Measurements from ENCODE around the gene NHLH1. TPM values are rescaled to one million over a fixed set of nuclear protein-coding genes. Genes with fewer than 3 reads are reported as not detected.

NHLH1 gene
- polyA plus RNA-seq, 1 experiment = 0.20 TPM

DNA sequence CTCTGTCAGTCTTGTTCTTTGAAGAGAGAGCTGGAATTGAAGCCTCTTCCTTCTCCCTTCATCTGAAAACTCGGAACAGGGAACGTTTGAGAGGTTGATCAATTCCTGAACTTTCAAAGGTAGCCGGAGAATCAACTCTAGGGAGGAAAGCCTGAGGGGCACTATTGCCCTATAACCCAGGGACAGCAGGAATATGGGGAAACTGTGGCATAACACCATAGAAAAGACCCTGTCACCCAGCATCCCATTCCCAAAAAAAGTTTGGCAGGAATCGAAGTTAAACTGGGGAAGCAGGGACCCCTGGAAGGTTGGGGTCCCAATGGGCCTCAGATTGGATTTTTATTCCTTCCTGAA is 5.1 kb upstream of the NHLH1 start:
- CTCF ChIA-PET = interaction anchor here (0.6 to 7.7 kb wide), 2 partner anchors 15 to 253 kb away, joined by 3 to 70 read pairs; no protein-coding TSS in a partner anchor
- Histone ChIP-seq H3K36me3 (ENCODE audit: control insufficient read depth, insufficient read depth, low read length) (peaks cover 17% of the 10 kb centered on the region), H3K4me3 (ENCODE audit: low read depth, low read length) (no peak overlapping the region), H3K27me3 (ENCODE audit: control insufficient read depth, insufficient read depth, low read length) (no peaks in the 10 kb centered on the region)
- TF ChIP-seq, protein P1, sequence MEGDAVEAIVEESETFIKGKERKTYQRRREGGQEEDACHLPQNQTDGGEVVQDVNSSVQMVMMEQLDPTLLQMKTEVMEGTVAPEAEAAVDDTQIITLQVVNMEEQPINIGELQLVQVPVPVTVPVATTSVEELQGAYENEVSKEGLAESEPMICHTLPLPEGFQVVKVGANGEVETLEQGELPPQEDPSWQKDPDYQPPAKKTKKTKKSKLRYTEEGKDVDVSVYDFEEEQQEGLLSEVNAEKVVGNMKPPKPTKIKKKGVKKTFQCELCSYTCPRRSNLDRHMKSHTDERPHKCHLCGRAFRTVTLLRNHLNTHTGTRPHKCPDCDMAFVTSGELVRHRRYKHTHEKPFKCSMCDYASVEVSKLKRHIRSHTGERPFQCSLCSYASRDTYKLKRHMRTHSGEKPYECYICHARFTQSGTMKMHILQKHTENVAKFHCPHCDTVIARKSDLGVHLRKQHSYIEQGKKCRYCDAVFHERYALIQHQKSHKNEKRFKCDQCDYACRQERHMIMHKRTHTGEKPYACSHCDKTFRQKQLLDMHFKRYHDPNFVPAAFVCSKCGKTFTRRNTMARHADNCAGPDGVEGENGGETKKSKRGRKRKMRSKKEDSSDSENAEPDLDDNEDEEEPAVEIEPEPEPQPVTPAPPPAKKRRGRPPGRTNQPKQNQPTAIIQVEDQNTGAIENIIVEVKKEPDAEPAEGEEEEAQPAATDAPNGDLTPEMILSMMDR (IDR thresholded peaks at IDR 0.05; ENCODE audit: insufficient read depth, low read depth, low read length) = no peak
- DNase-seq (ENCODE audit: low read depth) = no peak
- POLR2A ChIA-PET = no interaction called here

GRCh38 chr1:160362168-160362957 is 4.5 kb upstream of the NHLH1 start:
- POLR2A ChIA-PET = no interaction called here
- Histone ChIP-seq H3K36me3 (ENCODE audit: control insufficient read depth, insufficient read depth, low read length) (peaks cover 14% of the 10 kb centered on the region), H3K4me3 (ENCODE audit: low read depth, low read length) (no peak overlapping the region), H3K27me3 (ENCODE audit: control insufficient read depth, insufficient read depth, low read length) (no peaks in the 10 kb centered on the region)
- CTCF ChIA-PET = interaction anchor here (0.6 to 7.7 kb wide), 4 partner anchors 8 to 277 kb away, joined by 3 to 70 read pairs (median 5); no protein-coding TSS in a partner anchor
- TF ChIP-seq, protein P1 (IDR thresholded peaks at IDR 0.05; ENCODE audit: insufficient read depth, low read depth, low read length) = no peak
- no peak for DNase-seq (ENCODE audit: low read depth)

GRCh38 chr1:160363010-160363409 is 3.9 kb upstream of the NHLH1 start:
- H3K36me3 ChIP-seq (ENCODE audit: control insufficient read depth, insufficient read depth, low read length) = peaks cover 12% of the 10 kb centered on the region
- TF ChIP-seq, protein P1 (IDR thresholded peaks at IDR 0.05; ENCODE audit: insufficient read depth, low read depth, low read length) = no peak
- no peak overlapping the region for H3K4me3 ChIP-seq (ENCODE audit: low read depth, low read length)
- H3K27me3 ChIP-seq (ENCODE audit: control insufficient read depth, insufficient read depth, low read length) = no peaks in the 10 kb centered on the region
- ChIA-PET POLR2A (no interaction called here), CTCF (interaction anchor here (2.1 to 7.7 kb wide), 2 partner anchors 9 to 14 kb away, joined by 7 to 70 read pairs; no protein-coding TSS in a partner anchor)
- no peak for DNase-seq (ENCODE audit: low read depth)

DNA sequence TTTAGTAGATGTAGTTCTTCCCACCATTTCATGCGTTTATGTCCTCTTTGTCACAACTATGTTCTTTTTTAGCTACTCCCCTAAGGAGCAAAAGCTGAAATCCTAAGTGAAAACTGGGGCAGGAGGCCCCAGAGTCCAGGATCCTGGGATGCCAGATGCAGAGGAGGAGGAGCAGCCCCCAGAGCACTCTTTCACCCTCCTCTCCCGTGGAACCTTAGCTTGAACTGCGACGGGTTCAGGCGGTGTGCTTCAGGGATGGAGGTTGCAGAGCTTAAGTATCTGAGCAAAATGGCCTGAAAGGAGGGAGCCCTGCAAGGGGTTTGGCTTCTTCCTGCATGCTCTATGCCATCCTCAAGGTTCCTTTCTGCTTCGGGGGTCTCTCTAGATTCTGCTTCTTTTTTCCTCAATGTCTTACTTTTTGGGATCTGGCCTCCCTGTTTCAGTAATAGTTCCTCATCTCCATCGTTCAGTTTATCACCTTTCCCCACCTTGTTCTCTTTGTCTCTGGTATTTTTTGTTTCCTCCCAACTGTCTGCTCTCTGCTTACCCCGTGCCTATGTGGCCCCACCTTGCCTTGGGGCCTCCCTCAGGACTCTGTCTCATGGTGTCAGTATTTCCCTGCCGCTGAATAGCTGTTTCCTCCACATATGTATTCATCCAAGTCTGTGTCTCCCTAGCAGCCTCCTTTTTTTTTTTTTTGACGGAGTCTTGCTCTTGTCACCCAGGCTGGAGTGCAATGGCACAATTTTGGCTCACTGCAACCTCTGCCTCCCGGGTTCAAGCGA is 2.7 kb upstream of the NHLH1 start:
- Histone ChIP-seq H3K4me3 (ENCODE audit: low read depth, low read length) (no peak overlapping the region), H3K27me3 (ENCODE audit: control insufficient read depth, insufficient read depth, low read length) (no peaks in the 10 kb centered on the region; the same call in 1 of the 2 replicates), H3K36me3 (ENCODE audit: control insufficient read depth, insufficient read depth, low read length) (peaks cover 9% of the 10 kb centered on the region)
- CTCF ChIA-PET = interaction anchor here (2.1 to 7.7 kb wide), 2 partner anchors 10 to 12 kb away, joined by 7 to 70 read pairs; no protein-coding TSS in a partner anchor
- DNase-seq (ENCODE audit: low read depth) = no peak
- POLR2A ChIA-PET = interaction anchor here (0.6 kb wide), 1 partner anchor 13 kb away, joined by 5 read pairs; no protein-coding TSS in a partner anchor
- TF ChIP-seq, protein P1 (IDR thresholded peaks at IDR 0.05; ENCODE audit: insufficient read depth, low read depth, low read length) = no peak

DNA sequence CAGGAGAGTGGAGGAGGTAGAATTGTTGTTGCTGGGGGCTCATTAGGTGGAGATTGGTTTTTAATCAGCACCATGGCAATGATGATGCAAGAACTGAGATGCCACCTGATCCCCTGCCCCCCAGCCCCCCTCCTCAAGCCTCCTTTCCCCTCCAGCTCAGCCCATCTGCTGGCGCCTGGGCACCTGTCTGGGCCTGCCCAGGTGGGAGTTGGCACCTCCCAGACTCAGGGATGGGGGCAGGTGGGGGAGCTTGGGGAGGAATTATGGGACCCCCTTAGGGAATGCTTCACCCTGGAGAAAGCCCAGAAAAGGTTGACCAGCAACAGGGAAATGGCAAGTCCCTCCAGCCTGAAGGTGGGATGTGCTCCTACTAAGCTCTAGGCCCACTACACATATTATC is 1.5 kb upstream of the NHLH1 start:
- Histone ChIP-seq H3K27me3 (ENCODE audit: control insufficient read depth, insufficient read depth, low read length) (no peaks in the 10 kb centered on the region; the same call in 1 of the 2 replicates), H3K36me3 (ENCODE audit: control insufficient read depth, insufficient read depth, low read length) (peaks cover 4% of the 10 kb centered on the region), H3K4me3 (ENCODE audit: low read depth, low read length) (no peak overlapping the region)
- TF ChIP-seq, protein P1 (IDR thresholded peaks at IDR 0.05; ENCODE audit: insufficient read depth, low read depth, low read length) = no peak
- ChIA-PET POLR2A (no interaction called here), CTCF (interaction anchor here (1.6 to 7.7 kb wide), 2 partner anchors 11 to 12 kb away, joined by 4 to 70 read pairs; no protein-coding TSS in a partner anchor)
- no peak for DNase-seq (ENCODE audit: low read depth)
